K562 (cell line): Measurements from ENCODE around the gene CSF2. TPM values are rescaled to one million over a fixed set of nuclear protein-coding genes. Genes with fewer than 3 reads are reported as not detected.

Experiments used
- ATAC-seq: fragments of 200-7000 bp; cut with Tn5 transposase; 3 replicates; pipeline ENCODE4 v1.9.1; 2020; ENCODE audit warnings: moderate library complexity
- BruUV-seq: library from RNA; stranded (reverse); fragments of 400-500 nt; replicated peaks from 2 replicates; lab custom pipeline; 2021; lab: Mats Ljungman, UMichigan
- CTCF ChIA-PET: fragments of 300-600 bp; formaldehyde crosslinking; extraction: SDS; loops from one replicate; lab custom pipeline; 2021; ENCODE audit warnings: low intra/inter-chr PET ratio; lab: Yijun Ruan, JAX
- POLR2A ChIA-PET: fragments of 300-600, 350-650 bp; sonication (Branson Sonifier 250); formaldehyde crosslinking; extraction: SDS; loops from one replicate; lab custom pipeline; 2021; ENCODE audit warnings: antibody characterized with exemption, inconsistent platforms; lab: Yijun Ruan, JAX
- DNase-seq, 4 experiments: peaks; one replicate each; pipeline versions ENCODE4 v3.0.0 to v3.0.0-alpha.2; 2011 to 2018; ENCODE audit warnings: low spot score in 3 of 4, mixed read lengths in 3 of 4; ENCODE audit errors: extremely low read depth in 1 of 4
- FAIRE-seq: peaks from 2 replicates; lab custom pipeline; 2011; peaks lifted over from hg19 to GRCh38; lab: Jason Lieb, UNC
- H2AFZ ChIP-seq: 2 replicates; pipeline ENCODE4 v1.6.0; 2011; ENCODE audit warnings: low read depth, low read length, control low read depth, inconsistent platforms
- H3K27ac ChIP-seq: fragments of 200-600 bp; 3 replicates; pipeline ENCODE4 v1.8.0; 2011; ENCODE audit warnings: low read depth, mild to moderate bottlenecking, control low read depth, inconsistent platforms, low read length, moderate library complexity, mixed read lengths; ENCODE audit errors: extremely low read depth
- H3K27me3 ChIP-seq, 2 experiments: fragments of 300-600 bp in 1 of 2; 2 replicates in 1 of 2; 3 replicates in 1 of 2; pipeline versions ENCODE4 v1.6.0 to v1.8.0; 2011; ENCODE audit warnings: inconsistent platforms in 2 of 2, low read length in 2 of 2, mild to moderate bottlenecking in 1 of 2, mixed read lengths in 1 of 2, moderate library complexity in 1 of 2; ENCODE audit not compliant: control insufficient read depth in 2 of 2, insufficient read depth in 2 of 2
- H3K36me3 ChIP-seq: fragments of 300-600 bp; 3 replicates; pipeline ENCODE4 v1.8.0; 2011; ENCODE audit warnings: mild to moderate bottlenecking, low read length, inconsistent platforms; ENCODE audit not compliant: control insufficient read depth, insufficient read depth
- H3K4me1 ChIP-seq, 2 experiments: fragments of 200-600 bp in 1 of 2; replicated peaks in 1 of 2; 2 replicates in 1 of 2; 3 replicates in 1 of 2; pipeline versions ENCODE4 v1.5.1 to v1.8.0; 2011; ENCODE audit warnings: inconsistent platforms in 2 of 2, low read length in 2 of 2, mild to moderate bottlenecking in 1 of 2, mixed read lengths in 1 of 2, moderate library complexity in 1 of 2; ENCODE audit not compliant: control insufficient read depth in 2 of 2, insufficient read depth in 2 of 2
- H3K4me2 ChIP-seq: 2 replicates; pipeline ENCODE4 v1.6.1; 2011; ENCODE audit warnings: low read length, control low read depth, inconsistent platforms, mixed read lengths; ENCODE audit not compliant: insufficient read depth
- H3K4me3 ChIP-seq: fragments of 200-600 bp; sonication (generic), shearing (Covaris generic); 2 replicates; pipeline ENCODE4 v1.5.1; 2016; ENCODE audit warnings: control low read depth, inconsistent platforms
- H3K79me2 ChIP-seq: fragments of 200-600 bp; 3 replicates; pipeline ENCODE4 v1.8.0; 2011; ENCODE audit warnings: low read length, inconsistent platforms; ENCODE audit not compliant: control insufficient read depth, insufficient read depth
- H3K9ac ChIP-seq, 2 experiments: 2 replicates each; pipeline versions ENCODE4 v1.6.0 to v1.6.1; 2011; ENCODE audit warnings: low read depth in 2 of 2, low read length in 2 of 2, control low read depth in 1 of 2, inconsistent platforms in 1 of 2, mild to moderate bottlenecking in 1 of 2, mixed read lengths in 1 of 2; ENCODE audit not compliant: insufficient read depth in 1 of 2
- H3K9me1 ChIP-seq: one replicate; pipeline ENCODE4 v1.6.0; 2011; ENCODE audit warnings: inconsistent platforms, mild to moderate bottlenecking, low read length, moderate library complexity; ENCODE audit not compliant: control insufficient read depth, insufficient read depth
- H3K9me3 ChIP-seq: replicated peaks from 2 replicates; pipeline ENCODE4 v1.5.1; 2011; ENCODE audit warnings: low read depth, low read length, inconsistent platforms; ENCODE audit not compliant: control insufficient read depth, insufficient read depth
- H4K20me1 ChIP-seq: replicated peaks from 2 replicates; pipeline ENCODE4 v1.6.1; 2011; ENCODE audit warnings: low read length, inconsistent platforms, mixed read lengths; ENCODE audit not compliant: control insufficient read depth, insufficient read depth
- CEBPG ChIP-seq, 3 experiments: fragments of 200-800 bp in 1 of 3; sonication (Bioruptor generic) in 1 of 3; sonication (generic) in 1 of 3; formaldehyde crosslinking in 1 of 3; IDR thresholded peaks in 2 of 3; conservative IDR thresholded peaks in 1 of 3; 2 replicates each; pipeline versions ENCODE4 v1.6.1 to v1.8.0; 2016 to 2022; ENCODE audit warnings: missing compliant biosample characterization in 2 of 3, missing genetic modification characterization in 2 of 3, mild to moderate bottlenecking in 1 of 3, missing genetic modification reagents in 1 of 3
- FIP1L1 ChIP-seq: fragments of 200-400 bp; formaldehyde crosslinking; IDR thresholded peaks from 2 replicates; pipeline ENCODE4 v1.6.1; 2018; ENCODE audit warnings: mild to moderate bottlenecking, low read depth, low read length; ENCODE audit not compliant: poor library complexity, severe bottlenecking
- SAFB2 ChIP-seq: fragments of 200-400 bp; formaldehyde crosslinking; IDR thresholded peaks from 2 replicates; pipeline ENCODE4 v1.6.1; 2018; ENCODE audit warnings: borderline replicate concordance, low read length, low read depth, moderate library complexity; ENCODE audit not compliant: severe bottlenecking
- ZNF24 ChIP-seq: fragments of 450-650 bp; IDR thresholded peaks from 2 replicates; pipeline ENCODE4 v1.6.1; 2016
- WGBS: fragments of 100-300 bp; shearing (Covaris generic); methylation state at CpG from one replicate; pipeline ENCODE4 v1.1.6; 2016; ENCODE audit warnings: low coverage, mixed read lengths; ENCODE audit not compliant: insufficient coverage; ENCODE audit errors: missing lambda C conversion rate; 5-methylcytosine and 5-hydroxymethylcytosine counted together
- in situ Hi-C: fragments of 300-500 bp; cut with MboI; formaldehyde crosslinking; loops from 4 replicates; pipeline ENCODE4 v1.15.0; 2018; ENCODE audit warnings: inconsistent platforms, mixed read lengths
- intact Hi-C: fragments of 100-400 bp; cut with micrococcal nuclease; formaldehyde crosslinking; loops from 2 replicates; pipeline ENCODE4 v1.14.2; 2022
- polyA plus RNA-seq, 8 experiments: library from polyadenylated mRNA; depleted of rRNA in 4 of 8; stranded (reverse) in 5 of 8; unstranded in 3 of 8; fragments of >200 nt; fragmentation: Nextera tagmentation in 2 of 8; fragmentation: Illumina TruSeq in 1 of 8; extraction: Ambion mirVana in 2 of 8; extraction: Trizol in 1 of 8; gene quantifications; 2 replicates each; pipeline versions ENCODE4 v1.2.1 to v1.2.3, GENCODE V29; 2011 to 2014; ENCODE audit warnings: inconsistent platforms in 1 of 8, missing spikeins in 1 of 8
- total RNA-seq, 7 experiments: library from RNA; depleted of rRNA in 6 of 7; stranded (reverse); fragments of >200 nt in 6 of 7; fragmentation: Illumina TruSeq in 2 of 7; extraction: Trizol in 2 of 7; gene quantifications; 2 replicates each; pipeline versions ENCODE4 v1.2.1 to v1.2.3, GENCODE V29; 2011 to 2021; ENCODE audit warnings: low replicate concordance in 1 of 7

CSF2 gene
- total and polyA plus RNA-seq, 9 of the 15 experiments (the other 6 are each of a cell fraction or from before 2014, with no cell fraction given): 0.25 to 0.29 TPM; not detected in 7

DNA sequence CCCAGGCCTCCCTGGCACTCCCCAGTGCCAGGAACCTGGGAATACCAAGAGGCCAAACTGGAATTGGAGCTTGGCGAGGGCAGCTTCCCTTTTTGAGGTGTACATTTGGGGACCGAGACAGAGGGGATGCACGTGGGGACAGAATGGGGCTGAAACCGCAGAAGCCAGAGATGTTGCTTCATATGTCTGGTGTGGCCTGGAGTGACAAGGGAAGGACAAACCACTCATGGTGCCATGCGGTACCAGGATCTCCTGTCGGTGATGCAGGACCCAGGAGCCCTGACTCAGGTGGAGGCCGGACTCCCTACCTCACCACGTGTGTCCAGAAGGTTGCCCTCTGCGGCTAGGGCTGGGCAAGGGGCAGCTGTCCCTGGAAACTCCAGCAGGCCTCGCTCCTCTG lies 4.0 kb upstream of the CSF2 start:
- no peak for DNase-seq
- no peak overlapping the region for H3K27ac ChIP-seq
- CTCF ChIA-PET: no interaction called here
- no peaks in the 10 kb centered on the region for H3K9me1 ChIP-seq
- BruUV-seq: no TSS peak
- peaks cover 25 to 58% of the 10 kb centered on the region in 2 experiments for H3K4me1 ChIP-seq
- in situ Hi-C loops: loop anchor here (5.0 to 25.0 kb wide), 4 partner anchors 108 to 428 kb away; no protein-coding TSS in a partner anchor
- H3K36me3 ChIP-seq: no peaks in the 10 kb centered on the region
- no peak overlapping the region for H2AFZ ChIP-seq
- intact Hi-C loops: loop anchor here (5.0 to 10.0 kb wide), 2 partner anchors 168 to 315 kb away; no protein-coding TSS in a partner anchor
- H3K4me2 ChIP-seq: no peak overlapping the region
- H3K4me3 ChIP-seq: no peak overlapping the region
- no peak for TF ChIP-seq SAFB2
- TF ChIP-seq CEBPG (CRISPR knock-in tag; IDR thresholded peaks at IDR 0.05): no peak
- TF ChIP-seq CEBPG (tag; conservative IDR thresholded peaks at IDR 0.05 in 1 of 2, IDR thresholded peaks at IDR 0.05 in 1 of 2): 0 out of 4 replicates have a peak, but pooled peaks of 1 of the 2 experiments have one; percentile 15
- no peak for TF ChIP-seq ZNF24
- TF ChIP-seq FIP1L1: no peak
- no peaks in the 10 kb centered on the region for H3K79me2 ChIP-seq
- H3K9ac ChIP-seq: peak overlapping the region in 1 of 2 experiments; percentile 46; a peak in 2 of 4 replicates
- POLR2A ChIA-PET: interaction anchor here (0.7 kb wide), 1 partner anchor 227 kb away, joined by 4 read pairs; no protein-coding TSS in a partner anchor
- WGBS: 89% methylated on average over 8 of the region's 10 CpGs
- H3K27me3 ChIP-seq: no peaks in the 10 kb centered on the region
- no peaks in the 10 kb centered on the region for H4K20me1 ChIP-seq
- no peak for FAIRE-seq
- no peaks in the 10 kb centered on the region for H3K9me3 ChIP-seq
- no peak for ATAC-seq
